ENCODE data around the gene ACE.

The ACE gene

GRCh38 chr17:63514477-63514876 lies 37.6 kb downstream of the ACE start:
- DNase-seq (ENCODE audit: extremely low read depth in 1 of 2, low read depth in 1 of 2) = no peak

GRCh38 chr17:63514974-63515373 lies 38.1 kb downstream of the ACE start:
- no peak for DNase-seq (ENCODE audit: extremely low read depth in 1 of 2, low read depth in 1 of 2)

GRCh38 chr17:63515426-63515825 lies 38.6 kb downstream of the ACE start:
- no peak for DNase-seq (ENCODE audit: extremely low read depth in 1 of 2, low read depth in 1 of 2)

GRCh38 chr17:63516910-63517824 lies 40.3 kb downstream of the ACE start:
- DNase-seq (ENCODE audit: extremely low read depth in 1 of 2, low read depth in 1 of 2) = peak in 1 of 2 donors; percentile 60

GRCh38 chr17:63517825-63518534 lies 41.1 kb downstream of the ACE start:
- DNase-seq (ENCODE audit: extremely low read depth in 1 of 2, low read depth in 1 of 2) = no peak

GRCh38 chr17:63519116-63519881 lies 42.4 kb downstream of the ACE start:
- no peak for DNase-seq (ENCODE audit: extremely low read depth in 1 of 2, low read depth in 1 of 2)

- no peak for DNase-seq (ENCODE audit: extremely low read depth in 1 of 2, low read depth in 1 of 2)
Observed at GRCh38 chr17:63519972-63520882, 43.4 kb downstream of the ACE start.

GRCh38 chr17:63523253-63523855 lies 46.5 kb downstream of the ACE start, which contains the start of gene KCNH6:
Gene KCNH6, plus strand, starts transcription at chr17:63523358. Its CDS starts 56 bp downstream, at chr17:63523414.
- no peak for DNase-seq (ENCODE audit: extremely low read depth in 1 of 2, low read depth in 1 of 2)

GRCh38 chr17:63524051-63524450 lies 47.2 kb downstream of the ACE start:
- DNase-seq (ENCODE audit: extremely low read depth in 1 of 2, low read depth in 1 of 2) = no peak

- no peak for DNase-seq (ENCODE audit: extremely low read depth in 1 of 2, low read depth in 1 of 2)
Observed at GRCh38 chr17:63525190-63525946, 48.5 kb downstream of the ACE start.

- DNase-seq (ENCODE audit: extremely low read depth in 1 of 2, low read depth in 1 of 2) = no peak
Observed at GRCh38 chr17:63526861-63527260, 50.0 kb downstream of the ACE start.

GRCh38 chr17:63528183-63528582 lies 51.3 kb downstream of the ACE start:
- no peak for DNase-seq (ENCODE audit: extremely low read depth in 1 of 2, low read depth in 1 of 2)

GRCh38 chr17:63529711-63530556 lies 53.1 kb downstream of the ACE start:
- DNase-seq (ENCODE audit: extremely low read depth in 1 of 2, low read depth in 1 of 2) = no peak

- no peak for DNase-seq (ENCODE audit: extremely low read depth in 1 of 2, low read depth in 1 of 2)
Observed at GRCh38 chr17:63530557-63531021, 53.7 kb downstream of the ACE start.

- no peak for DNase-seq (ENCODE audit: extremely low read depth in 1 of 2, low read depth in 1 of 2)
Observed at GRCh38 chr17:63531022-63531965, 54.4 kb downstream of the ACE start.

GRCh38 chr17:63533433-63534077 lies 56.7 kb downstream of the ACE start:
- DNase-seq (ENCODE audit: extremely low read depth in 1 of 2, low read depth in 1 of 2) = no peak

Measured in stimulated activated CD8-positive, alpha-beta memory T cell treated with anti-CD3 and anti-CD28 coated beads, Interleukin-7, amount 100 ng/mL, for 48 hours (primary cell).